NCI-H748 treated with DMSO at 0.1 percent for 48 hours (cell line): ENCODE data around the gene PGM5.
"Not testable (repeated sequence)": the region's sequence is repeated elsewhere in the genome, so short reads cannot be mapped to it uniquely, and the experiment has no call there.

Experiments used
- DNase-seq: peaks from one replicate; lab custom pipeline; 2025; lab: John Stamatoyannopoulos, UW

Gene PGM5

DNA sequence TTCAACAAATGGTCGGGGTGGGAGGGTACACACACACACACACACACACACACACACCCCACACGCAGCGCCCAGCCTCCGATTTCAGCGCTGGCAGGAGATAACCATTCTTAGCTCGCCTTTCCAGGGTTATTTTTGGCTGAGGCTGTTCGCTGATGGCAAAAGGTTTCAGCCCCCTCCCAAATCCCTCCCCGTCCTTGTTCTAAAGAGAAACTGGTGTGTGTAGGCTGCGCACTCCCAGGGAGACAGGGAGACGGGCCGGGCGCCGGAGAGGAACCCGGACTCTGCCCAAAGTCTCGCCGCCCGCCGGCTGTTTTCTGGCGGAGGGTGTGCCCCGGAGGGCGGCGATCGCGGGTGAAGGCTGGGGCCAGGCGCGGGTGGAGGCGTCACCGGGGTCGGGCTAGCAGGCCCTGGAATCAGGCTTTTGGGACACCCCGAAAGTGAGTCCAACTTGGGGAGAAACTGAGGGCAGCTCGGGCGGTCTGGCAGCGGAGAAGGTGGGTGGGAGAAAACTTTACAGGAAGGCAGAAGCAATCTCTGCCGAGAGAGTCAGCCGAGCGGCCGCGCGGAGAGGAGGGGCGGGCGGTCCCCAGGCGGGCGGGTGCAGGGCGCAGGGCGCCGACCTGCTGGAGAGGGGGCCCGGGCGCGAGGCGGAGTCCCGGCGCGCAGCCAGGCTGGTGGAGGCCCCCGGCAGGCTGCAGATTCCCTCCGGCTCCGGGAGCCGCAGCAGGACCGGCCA is at the start of gene PGM5:
Gene PGM5 (plus strand): TSS at position 232 of the 739 bp plus-strand sequence. CDS start 517 bp downstream, outside the sequence.
- not testable (repeated sequence) for DNase-seq

DNA sequence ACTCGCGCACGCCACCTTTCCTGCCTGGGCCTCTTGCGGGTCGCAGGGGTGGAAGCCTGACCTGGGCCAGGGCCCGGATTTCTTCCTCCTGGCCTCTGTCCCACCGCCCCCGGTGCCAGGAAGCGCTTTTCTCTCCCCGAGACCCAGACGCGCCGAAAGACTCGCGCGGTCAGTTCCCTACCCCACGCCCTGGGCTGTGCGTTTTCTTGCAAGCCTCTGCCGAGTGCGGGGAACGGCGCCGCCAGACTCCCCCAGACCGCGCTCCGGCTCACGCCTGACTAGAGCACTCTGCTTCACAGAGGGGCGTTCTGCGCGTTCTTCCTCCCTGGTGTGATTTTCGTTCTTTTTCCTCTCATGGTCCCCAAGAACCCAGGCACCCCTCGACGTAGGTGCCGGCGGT is 49.3 kb upstream of the PGM5 start:
- DNase-seq = not testable (repeated sequence)

DNA sequence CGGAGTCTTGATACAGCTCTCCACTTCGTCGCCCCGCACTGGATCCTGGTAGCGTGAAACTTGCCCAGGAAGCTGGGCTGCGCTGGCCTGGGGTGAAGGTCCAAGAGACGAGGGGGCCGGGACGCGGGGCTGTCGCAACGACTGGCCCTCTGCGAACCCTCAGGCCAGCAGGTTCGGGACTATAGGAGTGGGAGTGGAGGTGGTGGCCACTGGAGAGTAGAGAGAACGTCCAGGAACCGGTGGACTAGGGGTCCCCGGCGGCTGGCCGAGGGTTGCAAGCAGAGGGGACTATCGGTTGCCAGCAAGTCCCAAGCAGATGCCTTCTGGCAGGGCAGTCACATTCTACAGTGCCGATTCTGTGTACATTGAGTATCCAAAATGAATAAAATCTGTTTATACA is 48.8 kb upstream of the PGM5 start:
- not testable (repeated sequence) for DNase-seq

DNA sequence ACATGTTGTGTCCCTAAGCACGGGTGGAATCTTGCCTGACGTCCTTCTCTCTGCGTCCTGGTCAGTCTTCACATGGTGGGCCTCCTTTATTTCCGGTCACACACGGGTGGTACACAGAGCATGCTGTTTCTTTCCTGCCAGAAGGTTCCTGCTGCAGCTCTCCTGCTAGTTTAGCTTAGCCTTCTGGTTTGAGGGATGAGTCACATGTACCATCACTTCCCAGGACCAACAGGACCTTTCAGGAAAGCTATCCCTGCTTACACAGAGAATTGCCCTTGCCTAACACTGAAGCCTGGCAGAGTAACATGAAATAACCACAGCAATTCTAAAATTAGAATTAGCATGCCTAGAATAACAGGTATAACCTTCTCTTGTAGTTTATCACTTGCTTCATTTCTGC is 45.2 kb upstream of the PGM5 start:
- not testable (repeated sequence) for DNase-seq

DNA sequence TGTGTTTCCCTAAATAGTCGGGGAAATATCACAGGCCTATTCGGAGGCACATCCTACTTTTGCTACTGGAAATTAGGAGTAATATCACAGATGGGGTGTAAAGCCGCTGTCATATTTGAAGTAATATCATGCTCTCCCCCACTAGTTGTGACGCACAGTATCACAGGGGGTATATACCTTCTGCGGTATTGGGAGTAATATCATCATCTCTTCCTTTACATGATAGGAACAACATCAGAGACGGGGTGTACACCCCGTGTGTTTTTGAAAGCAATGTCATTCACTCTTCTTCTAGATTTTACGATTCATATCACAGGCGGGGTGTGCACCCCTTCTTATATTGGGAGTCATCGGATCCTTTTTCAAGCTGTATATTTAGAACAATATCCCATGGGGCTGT is 38.2 kb upstream of the PGM5 start:
- not testable (repeated sequence) for DNase-seq

DNA sequence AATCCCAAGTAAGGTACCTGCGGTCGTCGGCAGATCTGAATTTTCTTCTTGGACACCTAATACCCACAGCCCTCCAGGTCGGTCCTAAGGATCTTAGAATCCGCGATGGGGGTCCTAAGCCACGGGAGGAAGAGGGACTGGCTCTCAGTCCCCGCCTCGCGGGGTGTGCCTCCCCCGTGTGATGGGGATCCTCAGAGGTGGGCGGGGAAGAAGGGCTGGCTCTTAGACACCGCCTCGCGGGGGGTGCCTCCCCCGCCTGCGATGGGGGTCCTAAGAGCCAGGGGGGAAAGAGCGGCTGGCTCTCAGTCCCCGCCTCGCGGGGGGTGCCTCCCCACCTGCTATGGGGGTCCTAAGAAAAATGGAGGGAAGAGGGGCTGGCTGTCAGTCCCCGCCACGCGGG is 32.7 kb upstream of the PGM5 start:
- DNase-seq = not testable (repeated sequence)

DNA sequence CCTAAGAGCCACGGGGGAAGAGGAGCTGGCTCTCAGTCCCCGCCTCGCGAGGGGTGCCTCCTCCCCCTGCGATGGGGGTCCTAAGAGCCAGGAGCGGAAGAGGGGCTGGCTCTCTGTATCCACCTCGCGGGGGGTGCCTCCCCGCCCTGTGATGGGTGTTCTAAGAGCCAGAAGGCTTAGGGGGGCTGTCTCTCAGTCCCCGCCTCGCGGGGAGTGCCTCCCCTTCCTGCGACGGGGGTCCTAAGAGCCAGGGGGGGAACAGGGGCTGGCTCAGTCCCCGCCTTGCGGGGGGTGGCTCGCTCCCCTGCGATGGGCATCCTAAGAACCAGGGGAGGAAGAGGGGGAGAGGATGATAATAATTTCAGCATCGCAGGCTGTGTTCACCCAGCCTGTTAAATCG is 31.9 kb upstream of the PGM5 start:
- not testable (repeated sequence) for DNase-seq

DNA sequence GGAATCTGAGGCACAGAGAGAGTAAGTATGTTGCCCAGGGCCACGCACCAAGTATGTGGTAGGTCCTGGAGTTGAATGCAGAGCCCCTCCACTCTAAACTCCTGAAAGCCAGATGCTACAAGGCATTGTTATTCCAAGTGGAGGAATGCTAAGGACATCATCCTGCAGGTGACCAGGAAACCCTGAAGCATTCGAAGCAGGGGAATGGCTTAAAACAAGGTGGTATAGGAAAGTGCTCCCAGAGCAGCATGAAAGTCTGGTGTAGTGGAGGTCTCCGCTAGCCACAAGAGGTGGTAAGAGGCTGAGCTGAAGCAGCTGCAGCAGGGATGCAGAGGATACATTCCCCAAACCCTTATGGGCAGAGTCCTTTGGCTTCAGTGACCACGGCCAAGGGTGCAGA is 27.3 kb upstream of the PGM5 start:
- DNase-seq = not testable (repeated sequence)

DNA sequence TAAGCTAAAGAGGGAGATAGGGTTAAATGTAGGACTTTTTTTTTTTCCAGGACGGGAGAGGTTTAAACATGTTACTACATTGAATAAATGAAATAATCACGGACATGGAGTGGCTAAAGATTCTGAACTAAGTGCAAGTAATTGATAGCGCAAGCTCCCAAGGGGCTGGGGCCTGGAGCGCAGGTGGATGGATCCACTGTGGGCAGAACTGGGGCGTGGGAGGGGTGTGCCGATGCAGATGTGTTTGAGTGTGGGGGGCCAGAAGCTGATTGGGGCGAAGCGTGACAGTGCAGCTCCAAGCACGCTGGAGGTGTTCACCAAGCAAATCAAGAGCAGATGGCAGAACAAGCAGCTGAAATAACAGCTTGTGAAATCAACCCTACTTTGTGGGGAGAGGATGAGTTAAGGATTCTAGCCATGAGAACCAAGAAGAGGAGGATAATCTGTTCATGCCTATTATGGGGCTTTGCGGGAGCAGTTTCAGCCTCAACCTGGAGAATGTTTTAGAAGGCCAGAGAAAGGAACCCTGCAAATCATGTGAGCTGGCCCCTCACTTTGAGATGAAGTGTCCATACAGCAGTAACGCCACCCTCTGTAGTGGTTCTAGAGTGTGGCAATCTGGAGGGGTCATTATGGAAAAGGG is 25.8 kb upstream of the PGM5 start:
- not testable (repeated sequence) for DNase-seq

DNA sequence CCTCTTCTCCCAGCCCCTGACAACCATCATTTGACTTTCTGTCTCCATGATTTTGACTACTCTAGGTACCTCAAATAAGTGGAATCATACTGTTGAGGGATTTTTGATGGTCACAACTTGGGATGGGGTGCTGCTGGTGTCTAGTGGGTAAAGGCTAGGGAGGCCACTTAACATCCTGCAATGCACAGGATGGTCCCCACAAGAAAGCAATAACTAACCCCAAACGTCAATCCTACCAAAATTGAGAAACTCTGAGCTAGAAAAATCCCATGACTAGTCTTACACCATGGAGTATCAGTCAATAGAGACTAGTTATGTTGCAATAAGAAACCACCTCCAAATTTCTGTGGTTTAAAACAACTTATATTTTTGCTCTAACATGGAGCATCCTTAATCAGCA is 24.3 kb upstream of the PGM5 start:
- not testable (repeated sequence) for DNase-seq

DNA sequence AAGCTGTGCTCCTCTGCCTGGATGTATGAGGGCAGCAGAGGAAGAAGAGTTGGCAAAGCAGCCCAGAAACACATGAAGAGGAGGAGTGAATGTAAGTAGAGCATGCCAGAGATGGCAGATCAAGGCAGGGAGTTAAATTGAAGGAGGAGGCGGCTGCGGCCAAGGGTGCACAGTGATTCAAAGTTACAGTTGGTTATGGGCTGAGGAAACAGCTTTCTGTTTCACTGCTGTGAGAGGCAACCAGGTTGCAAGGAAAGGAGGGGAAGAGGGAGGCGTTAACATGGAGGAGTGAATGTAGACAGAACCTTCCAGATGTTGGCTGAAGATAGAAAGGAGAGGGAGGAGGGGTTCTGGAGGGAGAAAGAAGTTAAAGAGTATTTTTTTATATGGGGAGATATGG is 20.5 kb upstream of the PGM5 start:
- not testable (repeated sequence) for DNase-seq

DNA sequence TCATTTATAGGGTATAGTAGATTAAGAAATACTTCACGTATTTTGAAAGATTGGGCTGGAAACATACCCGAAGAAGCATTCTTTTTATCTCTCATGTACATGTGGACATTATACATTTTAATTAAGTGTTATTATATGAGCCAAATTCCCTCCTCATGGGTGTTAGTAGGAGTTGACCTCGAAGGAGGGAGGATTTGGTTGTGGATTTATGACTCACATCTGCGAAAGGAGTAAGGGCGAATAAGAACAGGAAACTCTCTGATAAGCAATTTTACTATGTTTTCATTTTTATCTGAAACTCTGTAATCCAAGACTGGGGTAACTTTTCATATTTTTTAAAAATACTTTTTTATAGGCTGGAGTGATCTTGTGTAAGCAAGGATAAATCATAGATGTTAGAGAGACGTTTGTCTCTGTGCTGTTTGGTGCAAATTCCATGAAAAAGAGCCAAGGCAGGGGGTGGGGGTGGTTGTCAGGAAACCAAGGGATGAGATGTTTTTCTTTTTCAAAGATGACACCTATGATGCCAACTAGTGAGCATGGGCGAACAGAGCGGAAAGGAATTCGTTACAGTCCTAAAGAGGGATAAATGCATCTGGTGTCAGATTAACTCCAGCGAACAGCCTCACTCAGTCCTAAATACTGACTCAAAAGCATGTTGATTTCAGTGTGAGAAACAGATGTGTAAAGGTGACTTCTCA is 19.6 kb upstream of the PGM5 start:
- DNase-seq = not testable (repeated sequence)

DNA sequence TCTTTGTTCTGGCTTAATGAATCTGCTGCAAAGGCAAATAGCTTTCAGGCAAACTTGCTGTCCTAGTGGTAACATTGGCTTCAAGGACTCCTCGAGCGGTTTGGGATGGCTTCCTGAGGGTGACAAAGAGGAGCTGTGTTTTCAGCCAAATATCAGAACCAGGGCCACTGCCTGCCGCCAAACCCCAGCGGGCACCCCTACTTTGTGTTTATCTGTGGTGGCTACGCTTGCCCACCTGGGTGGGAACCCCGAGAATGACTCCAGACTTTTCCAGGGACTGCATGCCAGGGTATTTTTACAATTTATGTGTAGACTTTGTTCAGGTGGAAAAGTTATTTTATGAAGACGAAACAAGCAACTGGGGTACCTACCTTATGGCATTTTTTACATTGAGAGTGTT is 18.4 kb upstream of the PGM5 start:
- not testable (repeated sequence) for DNase-seq

DNA sequence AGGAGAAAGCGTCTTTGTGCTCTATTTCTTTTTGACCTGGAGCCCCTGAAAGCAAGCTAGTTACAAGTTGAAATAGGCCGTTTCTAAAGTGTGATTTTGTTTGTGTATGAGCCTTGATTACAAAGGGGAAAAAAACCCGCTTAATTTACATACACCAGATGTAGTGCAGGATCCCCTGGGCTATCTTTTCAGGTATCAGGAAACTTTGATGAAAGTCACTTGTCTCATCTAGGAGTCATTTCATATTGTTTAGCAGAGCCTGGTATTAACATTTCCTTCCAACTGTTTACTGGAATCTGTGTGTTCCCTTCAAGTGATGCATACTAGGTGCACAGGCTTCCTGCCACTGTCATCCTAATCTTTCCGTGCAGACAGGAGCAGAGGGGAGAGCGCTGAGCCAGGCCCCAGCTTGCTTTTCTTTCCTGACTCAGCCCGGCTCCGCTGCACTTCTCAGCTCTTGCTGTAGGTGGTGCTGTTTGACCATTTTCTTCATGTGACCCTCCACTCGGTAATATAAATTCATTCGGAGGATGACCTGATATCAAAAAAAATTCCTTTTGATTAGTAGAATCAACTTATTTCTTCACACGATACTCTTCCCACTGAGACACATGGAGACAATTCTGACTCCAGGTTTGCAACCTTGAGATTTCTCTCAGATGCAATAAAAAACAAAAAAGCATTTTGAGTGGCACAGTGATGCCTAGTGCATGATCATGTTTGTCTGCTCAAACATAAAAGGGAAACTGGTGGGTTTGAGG is 14.0 kb upstream of the PGM5 start:
- DNase-seq = not testable (repeated sequence)

DNA sequence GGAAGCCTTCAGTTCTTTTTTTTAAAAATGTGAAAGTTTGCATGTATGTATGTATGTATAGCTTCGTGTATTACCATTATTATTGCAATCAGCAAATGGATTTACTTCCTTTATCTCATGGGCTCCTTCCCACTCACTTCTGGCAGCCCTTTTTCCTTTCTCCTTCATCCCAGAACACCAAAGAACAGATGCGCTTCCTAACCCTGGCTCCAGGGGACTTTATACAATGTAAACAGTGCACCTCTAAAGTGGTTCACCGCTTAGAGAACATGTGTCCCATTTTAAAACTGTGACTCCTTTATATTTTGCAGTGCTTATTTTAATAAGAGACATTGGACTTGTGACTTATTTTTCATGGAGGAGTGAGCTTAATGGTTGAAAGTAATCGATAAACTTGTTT is 13.2 kb upstream of the PGM5 start:
- not testable (repeated sequence) for DNase-seq

DNA sequence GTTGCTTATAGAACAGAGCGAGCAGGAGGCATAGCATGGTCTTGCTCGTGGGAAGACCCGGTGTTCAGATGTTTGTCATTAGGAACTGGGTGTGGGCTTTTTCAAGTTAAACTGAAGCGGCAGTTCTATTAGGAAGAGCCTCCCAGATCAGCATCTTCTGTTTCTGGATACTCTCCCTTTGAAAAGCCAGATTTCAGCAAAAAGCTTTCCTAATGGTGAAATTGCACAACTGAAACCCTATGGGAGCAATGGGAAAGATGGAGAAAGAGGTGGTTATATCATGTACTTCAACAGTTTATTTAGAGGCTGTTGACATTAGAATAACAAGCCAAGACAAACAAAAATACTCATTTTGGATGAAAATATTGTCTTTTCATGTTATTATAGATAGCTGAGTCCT is 12.4 kb upstream of the PGM5 start:
- not testable (repeated sequence) for DNase-seq

DNA sequence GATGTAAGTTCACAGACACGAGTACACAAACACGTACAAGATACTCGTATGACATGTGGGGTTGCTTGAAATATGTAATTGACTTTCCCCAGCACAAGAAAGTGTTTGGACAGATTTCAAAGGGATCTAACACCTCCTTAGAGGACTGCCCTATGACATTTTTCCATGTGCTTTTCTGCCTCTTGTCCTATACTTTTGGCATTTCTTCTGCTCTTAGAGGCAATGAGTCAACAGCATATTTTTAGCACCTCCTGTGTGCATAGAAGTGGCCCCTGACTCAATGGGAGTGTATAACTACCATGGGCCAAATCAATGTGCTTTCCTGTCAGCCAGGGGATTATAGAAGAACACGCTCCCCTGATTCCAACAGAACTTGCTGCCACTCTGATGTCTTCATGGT is 4.7 kb upstream of the PGM5 start:
- DNase-seq = not testable (repeated sequence)

DNA sequence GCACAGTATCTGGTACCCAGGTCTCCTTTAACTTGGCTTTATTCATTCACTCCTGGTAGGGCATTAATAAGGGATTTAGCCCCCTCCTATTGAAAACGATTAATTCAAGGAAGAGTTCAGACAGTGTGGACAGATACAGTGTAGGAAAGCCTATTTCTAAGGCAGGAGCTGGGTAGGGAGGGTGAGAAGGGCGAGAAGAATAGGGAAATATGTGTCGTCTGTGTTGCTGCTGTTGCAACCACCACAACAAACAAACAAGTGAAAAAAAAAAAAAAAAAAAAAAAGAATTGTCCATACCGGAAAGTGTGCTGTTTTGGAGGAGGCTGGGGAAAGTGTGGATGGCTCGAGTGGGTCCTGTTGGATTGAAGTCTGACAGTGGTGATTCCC is 425 bp upstream of the PGM5 start:
- DNase-seq = not testable (repeated sequence)

DNA sequence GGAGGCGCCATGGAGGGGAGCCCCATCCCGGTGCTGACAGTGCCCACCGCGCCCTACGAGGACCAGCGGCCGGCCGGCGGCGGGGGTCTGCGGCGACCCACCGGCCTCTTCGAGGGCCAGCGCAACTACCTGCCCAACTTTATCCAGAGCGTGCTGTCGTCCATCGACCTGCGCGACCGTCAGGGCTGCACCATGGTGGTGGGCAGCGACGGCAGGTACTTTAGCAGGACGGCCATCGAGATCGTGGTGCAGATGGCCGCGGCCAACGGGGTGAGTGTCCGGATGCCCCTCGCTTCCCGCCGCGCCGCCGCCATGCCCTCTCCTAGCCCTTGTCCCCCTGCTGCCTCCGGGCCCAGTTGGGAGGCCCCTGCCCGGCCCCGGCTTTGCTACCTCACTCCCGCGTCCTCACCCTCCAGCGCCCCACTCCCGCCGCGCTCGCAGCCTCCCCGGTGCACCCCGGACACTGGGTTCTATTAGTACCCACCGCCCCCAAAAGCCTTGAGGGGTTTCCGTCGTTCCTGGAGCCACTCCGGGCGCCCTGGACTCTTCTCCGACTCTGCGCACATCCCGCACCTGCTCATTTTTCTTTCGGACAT is 806 bp downstream of the PGM5 start:
- DNase-seq = not testable (repeated sequence)

DNA sequence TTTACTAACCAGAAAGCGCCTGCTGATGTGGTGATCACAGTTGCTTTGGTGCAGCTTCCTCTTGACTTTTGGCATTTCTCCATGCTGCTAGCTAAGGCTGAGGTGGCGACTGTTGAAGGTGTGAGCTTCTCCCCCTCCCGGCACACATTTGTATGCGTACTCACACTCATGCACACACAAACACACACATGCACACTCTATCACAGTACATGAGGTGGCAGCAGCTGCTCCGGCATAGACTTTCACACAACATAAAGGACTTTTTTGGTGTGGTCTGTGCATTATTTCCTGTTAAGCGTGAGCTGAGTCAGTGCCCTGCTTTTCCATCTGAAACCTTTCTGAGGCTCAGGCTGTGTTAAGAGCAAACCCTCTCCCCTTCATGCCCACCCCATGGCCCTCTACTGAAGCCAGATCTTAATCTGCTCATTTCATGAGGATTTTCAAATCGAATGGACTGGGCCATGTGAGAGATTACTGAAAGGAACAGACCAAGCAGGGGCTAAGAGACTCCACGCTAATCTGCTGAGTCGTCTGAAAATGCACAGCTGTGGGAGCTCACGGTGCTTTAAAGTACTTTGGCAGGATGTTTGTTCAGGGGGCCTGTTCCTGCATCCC is 10.6 kb downstream of the PGM5 start:
- DNase-seq = not testable (repeated sequence)

DNA sequence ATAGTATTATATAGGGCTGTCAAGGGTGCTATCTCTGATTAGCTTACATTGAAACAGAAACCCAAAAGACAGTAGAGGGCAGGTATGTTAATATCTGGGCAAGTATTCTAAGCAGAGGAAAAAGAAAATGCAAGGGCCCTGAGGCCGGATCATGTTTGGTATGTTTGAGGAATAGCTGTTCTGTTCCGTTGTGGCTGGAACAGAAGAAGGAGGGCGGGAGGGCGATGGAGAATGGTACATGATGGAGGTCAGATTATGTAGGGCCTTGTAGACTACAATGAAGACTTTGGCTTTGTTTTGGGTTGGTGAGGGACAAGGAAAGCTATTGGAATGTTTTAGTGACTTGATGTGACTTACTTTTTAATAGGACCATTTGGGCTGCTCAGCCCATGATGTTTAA is 19.4 kb downstream of the PGM5 start:
- DNase-seq = not testable (repeated sequence)
